AG10803 (cell line): ENCODE results near the gene HIP1R.

ENCODE experiments used
- DNase-seq: peaks from one replicate; pipeline ENCODE4 v3.0.0; 2010; ENCODE audit warnings: low read depth
- H3K4me3 ChIP-seq: 2 replicates; pipeline ENCODE4 v1.5.1; 2011; ENCODE audit warnings: mild to moderate bottlenecking, low read length, control low read depth
- CTCF ChIP-seq: conservative IDR thresholded peaks from 2 replicates; pipeline ENCODE4 v1.5.1; 2011; ENCODE audit warnings: mild to moderate bottlenecking, low read length, control low read depth, inconsistent platforms

HIP1R gene

DNA sequence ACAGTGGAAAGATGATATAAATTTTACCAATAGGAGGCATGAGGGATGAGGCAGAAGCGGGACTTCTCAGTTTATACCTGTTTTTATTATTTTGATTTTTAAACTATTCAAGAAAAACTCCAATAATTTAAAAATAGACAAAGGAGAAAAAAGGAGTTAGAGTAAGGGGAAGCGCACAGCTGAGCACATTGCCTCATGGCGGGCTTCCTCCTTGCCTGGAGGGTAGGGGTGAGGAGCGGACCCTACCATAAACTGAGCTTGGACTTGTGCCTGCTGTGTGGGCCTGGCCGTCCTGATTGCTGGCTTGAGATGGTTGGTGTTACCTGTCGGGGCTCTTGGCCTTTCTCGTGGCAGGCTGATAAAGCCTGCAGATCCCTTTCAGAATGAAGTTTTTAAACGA, 15.1 kb upstream of the HIP1R start:
- no peak for DNase-seq
- TF ChIP-seq CTCF: no peak
- H3K4me3 ChIP-seq: no peak overlapping the region

- H3K4me3 ChIP-seq: no peak overlapping the region
- no peak for DNase-seq
- TF ChIP-seq CTCF: no peak
These were observed 14.4 kb upstream of the HIP1R start for GRCh38 chr12:122820838-122821271.

GRCh38 chr12:122823429-122823828, 11.8 kb upstream of the HIP1R start:
- H3K4me3 ChIP-seq: no peak overlapping the region
- TF ChIP-seq CTCF: no peak
- no peak for DNase-seq

DNA sequence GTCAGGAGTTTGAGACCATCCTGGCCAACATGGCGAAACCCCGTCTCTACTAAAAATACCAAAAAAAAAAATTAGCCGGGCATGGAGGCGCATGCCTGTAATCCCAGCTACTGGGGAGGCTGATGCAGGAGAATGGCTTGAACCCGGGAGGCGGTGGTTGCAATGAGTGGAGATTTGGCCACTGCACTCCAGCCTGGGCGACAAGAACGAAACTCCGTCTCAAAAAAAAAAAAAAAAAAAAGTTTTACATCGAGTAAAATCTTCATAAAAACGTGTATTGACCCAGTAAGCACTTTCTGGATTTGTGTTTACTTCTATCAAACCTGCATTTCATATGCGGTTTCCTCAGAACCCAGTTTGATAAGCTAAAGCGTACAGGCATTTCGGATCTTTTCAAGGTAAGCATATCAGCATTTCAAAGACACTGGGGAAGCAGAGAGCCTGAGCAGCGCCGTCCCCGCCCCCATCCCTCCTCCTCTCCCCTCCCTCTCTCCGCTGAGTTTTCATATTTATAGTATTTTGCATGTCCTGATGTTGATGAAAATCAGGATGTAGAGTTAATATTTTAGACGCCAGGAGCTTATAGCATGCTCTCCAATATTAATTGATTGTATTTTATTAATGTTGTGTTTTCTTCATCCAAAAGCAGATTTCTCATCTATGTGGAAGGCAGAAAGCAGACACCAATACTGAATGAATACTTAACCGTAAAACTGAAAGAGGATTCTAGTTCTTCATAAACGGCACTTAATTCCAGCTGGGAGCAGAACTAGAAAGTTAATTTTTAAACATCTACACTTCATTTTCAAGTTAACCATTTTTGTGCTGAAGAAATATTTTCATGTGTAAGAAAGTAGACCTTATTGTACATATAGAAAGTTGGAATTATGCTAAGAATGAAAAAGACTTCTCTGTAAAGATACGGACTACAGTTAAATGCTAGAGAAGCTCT, 9.2 kb upstream of the HIP1R start:
- DNase-seq: no peak
- peak overlapping the region; percentile 57 for H3K4me3 ChIP-seq

DNA sequence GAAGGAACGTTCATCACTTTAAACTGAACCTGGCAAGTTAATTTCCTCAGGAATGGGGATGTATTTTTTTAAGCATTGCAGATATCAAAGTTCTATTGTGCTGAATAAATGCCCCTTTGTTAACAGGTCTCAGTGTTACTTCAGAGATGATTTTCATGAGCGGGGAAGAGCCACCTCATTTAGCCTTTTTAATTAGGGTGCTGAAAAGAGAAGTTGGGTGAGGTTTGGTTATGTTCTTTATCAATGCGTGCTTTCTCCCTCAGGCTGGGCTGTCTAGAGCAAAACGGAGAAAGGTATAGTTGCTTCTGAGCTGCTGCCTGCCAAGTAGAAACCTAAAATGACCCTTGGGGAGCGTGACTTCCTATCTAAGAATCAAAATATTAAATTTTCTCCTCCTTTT, 8.0 kb upstream of the HIP1R start:
- no peak overlapping the region for H3K4me3 ChIP-seq
- no peak for DNase-seq
- no peak for TF ChIP-seq CTCF

More for the DNA sequence above, 9.2 kb upstream of the HIP1R start:
- no peak for TF ChIP-seq CTCF

DNA sequence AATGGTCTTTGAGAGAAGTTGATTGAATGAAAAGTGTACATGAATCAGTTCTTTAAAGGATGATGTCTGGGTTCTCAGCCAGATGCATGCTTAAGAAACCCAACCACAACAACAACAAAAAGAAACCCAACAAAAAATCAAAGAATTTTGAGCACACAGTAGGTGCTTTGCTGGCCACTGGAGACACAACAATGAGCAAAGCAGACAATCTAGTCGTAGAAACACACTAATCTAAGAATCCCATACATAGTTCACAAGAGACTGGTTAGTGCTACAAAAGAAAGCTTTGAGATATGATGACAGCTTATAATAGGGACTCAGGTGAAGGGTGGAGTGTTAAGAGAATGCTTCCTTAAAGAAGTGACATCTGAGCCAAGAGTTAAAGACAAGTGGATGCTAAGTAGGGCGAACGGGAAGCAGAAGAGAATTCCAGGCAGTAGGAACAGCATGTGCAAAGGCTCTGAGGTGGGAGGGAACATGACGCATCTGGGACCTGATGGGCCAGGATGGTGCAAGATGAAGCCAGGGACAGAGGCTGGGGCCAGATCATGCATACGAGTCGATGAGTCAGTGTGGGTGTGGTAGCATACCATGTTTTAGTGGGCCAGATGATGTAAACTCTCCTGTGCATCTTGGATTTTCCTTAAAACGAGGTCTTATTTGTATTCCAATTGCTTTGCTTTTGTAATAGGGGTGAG, 4.6 kb upstream of the HIP1R start:
- TF ChIP-seq CTCF: no peak
- no peak overlapping the region for H3K4me3 ChIP-seq
- peak; percentile 78 for DNase-seq
